NCI-H446 (cell line): ENCODE measurements around the gene OGA.

Source experiments
- DNase-seq, 2 experiments: peaks; one replicate each; lab custom pipeline; 2025; lab: John Stamatoyannopoulos, UW

OGA gene

DNA sequence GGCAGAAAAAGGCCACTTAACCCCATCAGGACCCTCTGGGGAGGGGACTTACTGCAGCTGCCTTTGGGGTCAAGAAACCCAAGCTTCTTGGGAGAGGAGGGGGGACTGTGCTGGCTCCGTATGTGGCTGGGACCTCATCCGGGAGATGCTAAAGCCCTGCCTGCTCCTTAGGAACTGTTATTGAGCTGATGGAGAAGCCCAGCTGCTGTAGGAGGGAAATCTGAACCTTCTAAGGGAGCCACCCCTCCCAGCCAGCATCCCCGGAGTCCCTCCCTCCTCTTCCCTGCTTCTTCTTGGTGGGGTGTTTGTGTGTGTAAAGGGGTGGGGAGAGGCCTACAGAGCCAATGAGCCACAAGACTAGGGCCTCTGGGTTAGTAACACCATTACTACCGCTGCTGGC is 17.1 kb upstream of the OGA start:
- DNase-seq = no peak

DNA sequence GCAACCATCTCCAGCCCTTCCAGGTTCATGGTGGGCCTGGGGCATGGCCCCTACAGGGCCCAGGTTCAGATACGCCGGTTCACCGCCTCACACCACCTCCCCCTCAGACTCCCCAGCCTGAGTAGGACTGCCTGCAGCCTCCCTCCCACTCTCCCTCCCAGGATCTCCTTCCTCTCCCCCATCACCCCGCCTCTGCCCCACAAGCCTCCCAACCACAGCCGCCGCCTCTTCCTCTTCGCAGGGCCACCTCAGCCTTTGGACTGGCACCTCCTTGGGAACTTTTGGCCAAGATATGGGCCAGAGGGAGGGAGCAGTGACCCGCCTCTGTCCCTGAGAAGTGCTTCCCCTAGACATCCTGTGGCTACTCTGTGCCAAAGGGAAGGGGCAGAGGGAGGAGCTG is 16.1 kb upstream of the OGA start:
- no peak for DNase-seq

DNA sequence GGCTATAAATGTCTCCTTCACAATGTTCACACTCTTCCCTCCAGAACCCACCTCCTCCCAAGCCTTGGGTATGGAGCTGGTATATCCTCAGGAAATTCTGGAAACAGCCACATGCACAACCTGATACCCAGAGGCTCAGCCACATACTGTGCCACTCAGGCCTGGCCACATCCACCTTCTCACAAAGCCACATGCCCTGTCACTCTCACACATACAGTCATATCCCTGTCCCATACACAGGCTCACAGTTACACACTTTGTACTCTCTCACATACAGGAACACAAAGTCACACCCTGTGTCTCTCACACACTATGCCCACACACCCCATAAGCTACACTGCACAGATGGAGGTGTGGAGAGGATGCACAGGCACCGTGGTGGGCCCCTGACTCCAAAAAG is 15.2 kb upstream of the OGA start:
- no peak for DNase-seq

DNA sequence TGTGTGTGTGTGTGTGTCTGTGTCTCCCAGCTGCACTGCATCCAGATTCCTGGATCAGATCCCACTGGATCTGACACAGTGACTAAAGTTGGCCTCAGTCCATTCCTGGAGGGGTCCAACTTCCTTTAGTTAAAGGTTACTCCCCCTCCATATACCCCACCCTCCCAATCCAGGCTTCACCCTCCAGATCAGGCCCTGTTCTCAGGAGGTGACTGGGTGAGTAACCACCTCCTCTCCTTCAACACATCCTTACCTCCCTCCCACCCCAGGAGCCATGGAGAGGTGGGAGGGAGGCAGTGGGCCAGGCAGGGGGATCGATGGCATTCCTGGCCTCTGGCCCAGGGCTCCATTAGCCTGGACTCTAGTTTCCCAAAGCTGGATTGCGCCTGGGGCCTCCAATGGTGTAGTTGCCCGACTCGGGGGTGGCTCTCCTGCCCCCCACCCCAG is 14.1 kb upstream of the OGA start:
- DNase-seq = peak in 1 of 2 experiments; percentile 54

DNA sequence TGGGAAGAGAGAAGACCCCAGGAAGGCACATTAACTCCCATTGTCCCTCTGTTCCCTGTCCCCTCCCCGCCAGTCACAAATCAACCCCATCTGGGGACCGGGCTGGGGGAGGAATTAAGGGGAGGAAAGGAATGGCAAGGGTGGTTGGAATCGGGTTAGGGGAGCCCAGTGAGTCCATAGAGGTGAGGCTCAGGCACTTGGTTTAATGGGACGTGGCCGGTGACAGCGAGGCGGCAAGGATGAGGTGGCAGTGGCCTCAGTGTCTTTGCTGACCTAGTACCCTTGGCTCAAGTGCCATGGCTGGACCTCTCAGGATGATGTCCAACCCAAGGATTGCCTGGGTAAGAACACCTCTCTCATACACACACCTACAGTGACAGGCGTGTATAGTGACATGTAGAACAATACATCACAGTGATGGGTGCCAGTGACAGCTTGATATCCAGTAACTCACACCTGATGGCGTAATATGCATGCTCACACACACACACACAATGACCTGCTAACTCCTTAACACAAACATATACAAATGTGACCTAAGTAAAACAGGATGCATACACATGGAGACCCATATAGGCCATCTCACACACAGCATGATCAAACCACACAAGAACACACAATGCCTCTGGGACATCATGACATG is 13.0 kb upstream of the OGA start:
- no peak for DNase-seq

DNA sequence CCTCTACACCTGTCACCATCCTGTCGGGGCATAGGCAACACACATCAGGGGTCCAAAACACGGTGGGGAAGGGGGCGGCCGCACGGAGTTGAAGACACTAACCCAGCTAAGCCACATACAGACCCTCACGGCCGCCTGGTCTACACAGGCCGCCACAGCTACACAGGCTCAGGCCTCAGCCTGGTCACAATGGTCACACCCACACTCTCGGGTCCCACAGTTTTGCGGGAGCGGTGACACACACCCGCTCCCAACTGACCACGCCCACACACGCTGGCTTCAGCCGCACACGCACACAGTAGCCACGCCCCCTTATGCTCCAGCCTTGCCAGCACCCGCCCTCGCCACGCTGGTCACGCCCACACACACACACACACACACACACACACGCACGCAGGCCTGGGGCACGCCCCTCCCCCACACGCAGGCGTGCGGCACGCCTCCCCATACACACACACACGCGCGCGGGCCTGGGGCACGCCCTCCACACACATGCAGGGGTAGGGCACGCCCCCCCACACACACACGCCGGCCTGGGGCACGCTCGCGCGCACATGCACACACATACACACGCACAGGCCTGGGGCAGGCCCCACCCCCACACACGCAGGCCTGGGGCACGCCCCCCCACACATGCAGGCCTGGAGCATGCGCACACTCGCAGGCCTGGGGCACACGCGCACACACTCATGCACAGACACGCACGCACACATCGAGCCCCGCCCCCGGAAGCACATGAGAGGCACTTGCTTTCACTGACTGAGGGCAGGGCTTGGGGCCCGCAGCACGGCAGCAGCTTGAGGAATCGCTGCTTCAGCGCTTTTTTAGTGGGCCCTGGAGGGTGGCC is 12.3 kb upstream of the OGA start:
- DNase-seq = no peak

DNA sequence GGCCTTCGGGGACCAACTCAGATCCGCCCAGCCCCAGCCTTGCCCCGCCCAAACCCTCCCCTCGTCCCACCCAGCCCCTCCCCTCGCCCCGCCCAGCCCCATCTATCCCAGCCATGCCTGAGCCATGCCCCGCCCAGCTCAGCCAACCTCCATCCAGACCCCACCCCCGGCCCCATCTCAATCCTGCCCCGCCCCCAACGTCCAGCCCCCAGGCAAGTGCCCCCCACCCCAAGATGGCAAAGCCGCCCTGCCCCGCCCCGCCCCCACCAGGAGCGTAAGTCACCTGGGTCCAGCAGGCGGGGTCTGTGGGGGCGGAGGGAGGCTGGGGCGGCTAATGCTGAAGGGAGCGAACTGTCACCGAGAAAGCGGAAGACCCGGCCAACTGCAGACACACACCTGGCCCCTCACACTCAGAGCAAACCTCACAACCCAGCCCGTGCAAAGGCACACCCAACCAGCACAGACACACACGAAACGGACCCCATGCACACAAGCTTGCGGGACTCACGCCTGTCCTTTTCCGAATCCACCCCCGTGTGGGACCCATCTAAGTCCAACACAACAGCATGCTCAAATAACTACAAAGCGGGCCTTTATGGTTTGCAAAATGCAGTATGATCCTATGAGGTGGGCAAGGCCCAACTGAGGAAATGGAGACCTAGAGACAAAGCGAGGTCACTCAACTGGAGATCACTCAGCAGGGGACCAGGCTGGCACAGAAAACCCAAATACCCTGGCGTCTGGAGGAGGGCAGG is 11.5 kb upstream of the OGA start:
- DNase-seq = no peak

DNA sequence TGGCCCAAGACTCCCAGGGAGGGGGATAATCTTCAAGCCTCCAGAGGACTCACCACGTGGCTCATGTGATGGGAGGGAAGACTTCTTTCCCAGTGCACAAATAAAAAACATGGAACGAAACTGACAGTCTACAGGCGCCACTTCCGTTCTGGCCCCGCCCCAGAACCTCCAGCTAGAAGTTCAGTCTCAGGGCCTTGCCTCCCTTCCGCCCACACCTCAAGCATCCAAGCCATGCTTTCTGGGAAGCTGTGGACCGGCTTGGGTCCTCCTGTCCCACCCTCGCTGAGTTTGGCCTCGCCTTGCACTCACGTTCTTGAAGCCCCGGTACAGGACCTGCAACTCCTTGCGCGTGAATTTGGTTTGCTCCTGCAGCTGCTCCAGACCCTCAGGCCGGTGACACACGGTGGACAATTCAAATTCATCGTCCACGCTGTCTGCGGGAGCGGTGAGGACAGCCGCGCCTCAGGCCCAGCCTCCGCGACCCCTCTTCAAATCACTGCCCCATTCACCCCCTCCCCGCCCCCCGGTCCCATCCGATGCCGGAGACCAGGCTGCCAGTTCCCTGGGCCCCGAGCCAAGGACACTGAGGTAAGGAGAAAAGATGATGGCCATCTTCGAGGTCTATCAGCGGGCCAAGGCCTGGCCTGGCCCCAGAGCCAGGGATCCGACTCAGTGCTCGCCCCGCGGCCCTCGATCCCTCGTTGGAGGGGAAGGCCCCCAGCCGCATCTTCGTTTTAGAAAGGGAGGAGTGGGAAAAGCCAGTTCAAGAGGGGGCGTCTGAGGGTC is 10.7 kb upstream of the OGA start:
- DNase-seq = no peak

DNA sequence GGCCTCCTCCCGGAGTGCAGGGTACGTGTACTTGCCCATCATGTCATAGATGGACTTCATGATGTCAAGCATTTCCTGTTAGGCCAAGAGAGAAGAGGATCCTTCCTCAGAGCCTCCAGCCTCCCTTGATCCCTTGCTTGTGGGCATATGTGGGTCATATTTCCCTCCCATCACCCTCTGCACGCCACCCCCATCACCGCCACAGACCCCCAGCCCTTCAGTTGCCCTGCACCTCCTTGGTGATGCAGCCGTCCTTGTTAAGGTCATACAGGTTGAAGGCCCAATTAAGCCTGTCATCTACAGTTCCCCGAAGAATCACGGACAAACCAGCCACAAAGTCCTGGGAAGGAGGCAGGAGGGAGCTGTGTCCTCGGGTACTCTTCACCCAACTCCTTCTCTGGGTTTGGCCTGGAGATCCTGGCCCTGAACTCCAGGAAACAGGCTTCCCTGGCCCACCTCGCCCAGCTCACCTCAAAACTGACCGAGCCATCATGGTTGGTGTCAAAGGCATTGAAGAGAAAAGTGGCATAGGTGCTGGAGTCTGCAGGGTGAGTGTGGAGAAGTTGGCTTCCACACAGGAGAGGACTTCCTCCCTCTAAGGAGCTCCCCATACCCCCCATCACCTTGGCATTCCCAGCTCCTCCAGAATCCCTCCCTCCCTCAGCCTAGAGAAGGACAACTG is 9.8 kb upstream of the OGA start:
- no peak for DNase-seq

DNA sequence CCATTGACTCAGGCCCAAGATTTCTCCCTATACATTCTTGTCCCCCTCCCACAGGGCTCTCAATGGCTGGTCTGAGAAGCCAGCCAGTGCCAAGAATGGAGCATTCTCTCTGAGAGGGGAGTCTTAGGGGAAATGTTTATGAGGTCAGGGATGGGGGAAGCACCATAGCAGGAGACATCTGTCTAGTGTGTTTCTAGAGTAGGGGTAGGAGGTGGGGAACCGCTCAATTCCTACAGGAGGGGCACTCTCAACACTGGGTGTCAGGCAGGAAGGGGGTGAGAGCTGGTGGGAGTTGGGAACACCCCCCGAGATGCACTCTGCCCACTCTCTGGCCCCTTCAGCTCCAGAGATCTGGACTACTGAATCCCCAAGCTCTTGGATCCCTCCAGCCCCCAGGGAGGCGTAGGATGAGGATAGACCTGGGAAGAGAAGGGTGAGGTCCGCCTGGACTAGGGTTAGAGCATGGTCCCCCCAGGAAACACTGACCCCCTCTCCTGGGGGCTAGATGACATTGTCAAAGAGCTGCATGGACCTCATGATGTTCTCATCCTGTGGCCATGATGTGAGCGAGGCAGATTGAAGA is 8.7 kb upstream of the OGA start:
- no peak for DNase-seq

DNA sequence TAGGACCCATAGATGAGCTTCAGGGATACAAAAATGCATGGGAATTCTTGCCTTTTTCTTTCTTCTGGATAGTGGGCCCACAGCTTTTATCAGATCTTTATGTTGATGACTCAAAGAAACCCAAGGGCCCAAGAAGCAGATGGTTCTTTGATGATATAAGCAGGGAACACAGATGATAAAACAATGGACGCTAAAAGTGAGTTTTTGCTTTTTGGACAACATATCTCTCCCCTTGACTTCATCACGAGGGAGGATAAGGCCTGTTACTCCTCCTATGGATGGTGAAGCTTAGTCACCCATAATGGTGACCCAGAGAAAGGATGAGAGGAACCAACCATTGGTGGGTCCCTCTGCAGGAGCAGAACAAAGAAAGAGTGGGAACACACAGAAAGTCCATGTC is 6.5 kb upstream of the OGA start:
- no peak for DNase-seq

DNA sequence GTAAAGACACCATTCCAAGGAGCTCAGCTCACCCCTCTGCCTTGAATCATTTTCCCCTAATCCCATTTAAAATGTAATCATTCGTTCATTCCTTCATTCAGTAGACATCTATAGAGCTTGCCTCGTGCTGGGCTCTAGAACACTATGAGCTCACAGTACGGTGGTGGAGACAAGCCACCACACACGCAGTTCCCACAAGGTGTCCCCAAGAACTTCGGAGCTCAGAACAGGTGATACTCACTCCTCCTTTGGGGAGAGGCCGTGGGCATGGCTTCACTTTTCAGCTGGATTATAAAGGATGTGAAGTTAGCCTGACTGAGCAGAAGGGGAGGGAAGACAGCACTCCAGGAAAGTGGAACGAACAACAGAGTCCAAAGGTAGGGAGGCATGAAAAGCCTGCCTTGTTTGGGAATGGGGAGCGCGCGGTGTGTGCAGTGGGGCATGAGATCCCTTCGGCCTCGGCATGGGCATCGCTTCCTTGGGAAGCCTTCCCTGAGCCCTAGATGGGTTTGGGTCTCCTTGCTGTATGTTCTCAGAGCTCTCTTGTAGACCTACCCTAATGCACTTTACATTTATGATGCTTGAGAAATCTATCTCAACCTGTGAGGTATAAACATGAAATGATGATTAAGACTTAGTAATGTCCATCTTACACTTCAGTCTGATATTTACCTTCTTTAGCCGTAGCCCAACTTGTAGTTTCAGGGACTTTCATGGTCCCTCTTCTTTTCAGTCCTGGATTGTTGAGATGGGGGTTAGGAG is 809 bp upstream of the OGA start:
- no peak for DNase-seq

DNA sequence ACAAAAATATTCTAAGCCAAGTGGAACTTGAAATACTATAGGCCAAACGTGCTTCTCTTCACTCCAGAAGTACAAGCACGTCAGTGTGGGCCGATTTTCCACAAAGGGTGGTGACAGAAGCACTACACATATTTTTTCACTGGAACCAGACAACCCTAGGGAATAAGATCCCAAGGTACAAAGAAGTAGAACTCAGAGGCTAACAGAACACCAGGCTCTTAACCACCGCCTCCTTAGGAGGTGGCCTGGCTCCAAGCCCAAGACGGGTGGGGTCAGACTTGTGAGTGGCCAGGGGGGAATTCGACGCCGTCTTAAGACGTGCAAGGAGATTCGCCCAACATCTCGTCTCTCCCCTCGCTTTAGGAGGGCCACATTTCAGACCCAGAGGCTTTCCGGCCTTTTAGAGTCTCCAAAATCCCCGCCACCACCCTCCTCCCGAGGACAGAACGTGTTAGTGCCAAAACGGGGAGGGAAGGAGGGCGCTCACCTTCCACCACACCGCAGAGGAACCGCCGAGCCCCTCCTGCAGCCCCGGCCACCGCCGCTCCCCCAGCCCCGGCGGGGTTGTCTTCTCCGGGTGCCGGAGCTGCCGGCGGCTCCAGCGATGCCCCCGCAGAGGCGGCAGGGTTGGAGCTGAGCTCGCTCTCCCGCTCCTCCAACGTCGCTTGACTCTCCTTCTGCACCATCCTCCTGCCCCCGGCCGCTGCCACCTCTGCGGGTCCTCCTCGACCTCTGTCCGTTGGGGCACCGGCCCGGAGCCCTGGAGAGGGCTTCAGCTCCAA is 716 bp downstream of the OGA start:
- peak in 1 of 2 experiments; percentile 16 for DNase-seq

DNA sequence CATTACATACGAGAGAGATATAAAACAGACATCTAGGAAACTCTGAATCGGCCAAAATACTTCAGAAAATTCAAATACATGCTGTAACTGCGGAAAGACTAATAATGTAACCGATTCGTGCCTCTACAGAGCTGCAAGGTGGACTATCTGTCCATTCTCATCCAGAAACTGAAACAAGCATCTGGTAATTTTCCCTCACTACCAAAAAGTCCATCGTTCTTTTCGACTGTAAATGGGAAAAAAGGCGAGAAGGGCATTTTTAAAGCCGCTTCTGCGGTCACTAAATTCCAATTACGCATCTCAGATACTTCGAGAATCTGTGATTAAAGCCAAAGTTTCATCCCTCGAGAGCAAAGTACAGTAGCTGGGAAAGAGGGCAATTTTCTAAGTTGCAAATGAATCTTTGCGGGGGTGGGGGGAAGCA is 1.3 kb downstream of the OGA start:
- DNase-seq = no peak

DNA sequence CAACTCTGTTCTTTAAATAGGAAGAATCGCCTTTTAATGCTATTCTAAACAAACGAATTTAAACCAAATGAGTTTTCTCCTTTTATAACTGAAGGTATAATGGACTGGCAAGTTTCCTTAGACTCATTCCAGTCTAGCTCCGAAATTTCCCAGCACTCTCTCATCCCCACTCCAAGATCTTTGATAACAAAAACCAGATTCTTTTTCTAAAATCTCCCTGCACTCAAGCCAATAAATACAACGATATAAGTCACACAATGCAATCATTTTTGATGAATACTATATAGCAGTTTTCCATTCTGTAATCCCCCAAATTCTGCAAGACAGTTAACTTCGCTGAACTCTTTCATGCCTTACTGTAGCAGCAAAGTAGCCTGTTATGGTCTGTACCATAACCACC is 1.9 kb downstream of the OGA start:
- DNase-seq = no peak

DNA sequence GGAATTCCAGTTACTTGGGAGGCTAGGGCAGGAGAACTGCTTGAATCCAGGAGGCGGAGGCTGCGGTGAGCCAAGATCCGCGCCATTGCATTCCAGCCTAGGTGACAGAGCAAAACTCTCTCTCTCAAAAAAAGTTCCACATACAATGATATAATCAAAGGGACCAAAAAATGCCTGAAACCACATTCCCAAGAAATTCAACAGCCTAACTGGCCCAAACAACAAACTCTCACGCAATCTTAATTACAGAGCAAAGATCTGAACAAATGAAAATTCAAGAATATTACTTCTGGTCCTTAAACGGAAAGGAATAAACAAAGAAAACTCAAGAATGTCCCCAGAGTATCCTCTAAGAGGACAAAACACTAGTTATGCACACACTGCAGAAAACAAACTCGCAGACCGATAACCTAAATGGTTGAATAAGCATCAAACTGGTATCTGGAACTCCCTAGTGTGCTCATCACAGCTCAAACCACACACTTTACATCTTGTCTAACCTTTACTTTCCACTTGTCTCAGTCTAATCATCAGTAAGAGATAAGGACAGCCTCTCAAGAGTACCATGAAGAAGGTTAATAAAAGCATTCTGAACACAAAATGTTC is 3.7 kb downstream of the OGA start:
- no peak for DNase-seq

DNA sequence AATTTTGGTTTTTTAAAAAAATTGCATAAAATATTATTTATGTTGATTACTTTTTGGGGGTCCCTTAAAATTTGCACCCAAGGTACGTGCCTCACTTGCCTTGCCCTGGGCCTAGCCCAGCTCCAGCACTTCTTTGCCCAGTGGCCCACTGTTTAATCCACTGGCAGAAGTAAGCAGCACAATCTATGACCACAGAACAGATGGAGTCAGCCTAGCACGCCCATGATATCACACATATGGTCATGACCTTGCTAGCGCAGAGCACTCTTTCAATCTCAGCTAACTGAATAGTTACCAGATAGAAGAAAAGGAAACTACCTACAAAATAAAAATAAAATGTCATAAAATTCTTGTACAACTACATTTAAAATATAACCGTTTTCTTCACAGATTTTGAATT is 5.6 kb downstream of the OGA start:
- no peak for DNase-seq

DNA sequence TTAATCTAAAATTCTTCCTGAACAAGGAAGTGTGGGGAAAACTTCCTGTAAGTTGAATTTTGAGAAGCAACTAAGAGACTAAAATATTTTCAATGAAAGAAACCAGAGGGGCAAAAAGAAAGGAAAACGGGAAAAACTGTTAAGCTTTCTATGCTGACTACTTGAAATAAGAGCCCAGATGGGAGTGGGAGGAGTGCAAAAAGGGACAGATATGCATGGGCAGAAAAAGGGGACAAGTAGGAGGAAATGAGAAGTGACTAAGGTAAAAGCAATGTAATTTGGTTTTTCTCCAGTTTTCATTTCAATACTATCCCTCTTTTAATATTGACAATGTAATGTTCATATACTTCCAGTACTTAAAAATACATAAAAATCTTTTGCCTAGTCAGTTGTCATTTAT is 11.1 kb downstream of the OGA start:
- DNase-seq = no peak

DNA sequence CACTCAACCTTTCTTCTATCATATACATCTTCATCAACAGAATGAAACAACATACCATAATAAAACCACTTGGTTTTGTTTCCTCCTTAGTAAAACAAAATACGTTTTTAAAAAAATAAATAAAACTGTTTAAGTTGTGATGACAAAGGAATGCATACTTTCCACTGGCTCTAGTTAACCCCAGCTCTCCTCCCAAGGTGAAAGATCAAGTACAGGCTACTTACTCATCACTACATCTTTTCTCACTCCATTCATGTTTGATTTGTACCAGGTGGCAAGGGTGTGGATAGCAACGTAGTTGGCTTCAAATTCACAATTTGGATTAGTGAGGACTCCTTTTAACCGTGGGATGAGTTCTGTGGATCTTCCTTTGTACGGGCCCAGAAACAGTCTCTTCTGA is 14.7 kb downstream of the OGA start:
- no peak for DNase-seq
